ENCODE measurements around the gene RNASE4. TPM values are rescaled to one million over a fixed set of nuclear protein-coding genes. Genes with fewer than 3 reads are reported as not detected.

Gene RNASE4
- total RNA-seq, 1 experiment from 2014 or later = not detected

DNA sequence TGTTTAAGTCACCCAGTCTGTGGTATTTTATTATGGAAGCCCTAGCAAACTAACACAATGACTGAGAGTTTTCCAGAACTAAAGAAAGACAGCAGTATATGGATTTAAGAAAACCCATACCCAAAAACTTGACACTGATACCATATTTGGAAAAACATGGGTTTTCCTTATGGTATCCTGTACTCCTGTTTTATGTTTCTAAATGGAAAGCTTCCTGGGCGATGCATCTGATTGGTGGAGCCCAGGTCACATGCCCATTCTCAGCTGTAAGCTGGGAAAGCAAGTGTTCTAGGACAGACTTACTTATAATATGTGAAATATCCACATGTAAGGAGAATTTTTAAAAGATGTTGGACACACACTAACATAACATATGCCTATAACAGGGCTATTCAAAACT, 4.5 kb upstream of the RNASE4 start:
- Histone ChIP-seq H2AFZ (ENCODE audit: low read length) (no peak overlapping the region), H4K91ac (ENCODE audit: insufficient read length, low read depth, low read length) (no peak overlapping the region), H3K23ac (ENCODE audit: insufficient read length, low read depth, low read length) (no peak overlapping the region), H3K4me2 (ENCODE audit: insufficient read depth, insufficient read length, low read length) (peak overlapping the region; percentile 97), H2AK5ac (ENCODE audit: insufficient read length, low read length) (no peak overlapping the region), H2BK120ac (ENCODE audit: low read depth, low read length, poor library complexity, severe bottlenecking) (no peak overlapping the region), H3K9ac (ENCODE audit: extremely low read depth, insufficient read length, low read length) (no peak overlapping the region), H3K18ac (ENCODE audit: insufficient read length, low read depth, low read length) (no peak overlapping the region), H3K27ac (ENCODE audit: insufficient read length, low read depth, low read length) (no peak overlapping the region), H3T11ph (ENCODE audit: low read length) (no peak overlapping the region), H3K4me1 (ENCODE audit: insufficient read depth, low read length) (peaks cover 2% of the 10 kb centered on the region; the same call in 1 of the 2 replicates), H2BK20ac (ENCODE audit: low read depth, low read length, poor library complexity, severe bottlenecking) (no peak overlapping the region), H3K56ac (ENCODE audit: insufficient read length, low read depth, low read length) (no peak overlapping the region), H4K5ac (ENCODE audit: insufficient read length, low read depth, low read length) (no peak overlapping the region), H3K9me3 (ENCODE audit: control insufficient read depth, low read depth, low read length) (no peaks in the 10 kb centered on the region), H4K20me1 (ENCODE audit: control insufficient read depth, insufficient read depth, insufficient read length) (no peaks in the 10 kb centered on the region), H2BK5ac (ENCODE audit: insufficient read length, low read length) (no peak overlapping the region), H2BK15ac (ENCODE audit: low read depth, low read length) (no peak overlapping the region), H3K14ac (ENCODE audit: insufficient read depth, low read length) (no peak overlapping the region), H3K79me2 (ENCODE audit: insufficient read depth, low read length) (no peaks in the 10 kb centered on the region), H3K79me1 (ENCODE audit: insufficient read depth, low read depth, low read length, poor library complexity, severe bottlenecking) (no peaks in the 10 kb centered on the region), H2BK12ac (ENCODE audit: insufficient read length, low read depth, low read length) (no peak overlapping the region), H3K4ac (ENCODE audit: low read depth, low read length) (no peak overlapping the region), H3K23me2 (ENCODE audit: insufficient read length, low read depth, low read length, poor library complexity, severe bottlenecking) (peaks cover 18% of the 10 kb centered on the region), H3K27me3 (ENCODE audit: insufficient read depth, low read length) (no peaks in the 10 kb centered on the region), H4K8ac (replicated peaks; ENCODE audit: insufficient read length, low read depth, low read length) (no peak overlapping the region)
- WGBS (ENCODE audit: extremely low coverage, insufficient read length, low lambda C conversion rate) = no CpG with 5 or more reads among the region's 1 CpG
- Mint-ChIP-seq H3K27ac (no peak overlapping the region), H3K4me3 (no peak overlapping the region), H3K27me3 (ENCODE audit: low read depth) (peaks cover 3% of the 10 kb centered on the region), H3K4me1 (peaks cover 19% of the 10 kb centered on the region in 2 experiments), H3K9me3 (no peaks in the 10 kb centered on the region), H3K36me3 (ENCODE audit: insufficient read depth in 1 of 3, low read depth in 3 of 3) (no peaks in the 10 kb centered on the region)
- TF ChIP-seq CTCF (conservative IDR thresholded peaks at IDR 0.05) = no peak
- no peak for DNase-seq
